Omental fat pad (tissue), 4 donors: ENCODE data around the gene APBB1IP. TPM values are rescaled to one million over a fixed set of nuclear protein-coding genes. Genes with fewer than 3 reads are reported as not detected.
"Not testable (repeated sequence)": the region's sequence is repeated elsewhere in the genome, so short reads cannot be mapped to it uniquely, and the experiment has no call there.

Source experiments
- ATAC-seq: fragments of 150-250 bp; one replicate; pipeline ENCODE4 v1.9.1; 2016; ENCODE audit warnings: mild to moderate bottlenecking, moderate library complexity; ENCODE audit not compliant: low FRiP score
- DNase-seq: peaks from one replicate; pipeline ENCODE4 v3.0.0-alpha.2; 2019; ENCODE audit warnings: low spot score
- CTCF ChIP-seq, 3 donors: fragments of 450-650 bp; IDR thresholded peaks; one replicate each; pipeline ENCODE4 v1.5.1; 2016 to 2017; ENCODE audit warnings: antibody characterized with exemption in 3 of 3, mild to moderate bottlenecking in 3 of 3, moderate library complexity in 2 of 3
- total RNA-seq, 4 donors: library from RNA; depleted of rRNA; stranded (reverse); fragments of >200 nt; gene quantifications; one replicate each; pipeline ENCODE4 v1.1.0, GENCODE V29; 2016

The APBB1IP gene
- total RNA-seq, 4 donors from 2014 or later: 8.5 to 23.5 (median 20.5) TPM

- ATAC-seq: no peak
- TF ChIP-seq CTCF (IDR thresholded peaks at IDR 0.05): no peak
- no peak for DNase-seq
Measured at GRCh38 chr10:26463986-26464385, 25.8 kb downstream of the APBB1IP start.

DNA sequence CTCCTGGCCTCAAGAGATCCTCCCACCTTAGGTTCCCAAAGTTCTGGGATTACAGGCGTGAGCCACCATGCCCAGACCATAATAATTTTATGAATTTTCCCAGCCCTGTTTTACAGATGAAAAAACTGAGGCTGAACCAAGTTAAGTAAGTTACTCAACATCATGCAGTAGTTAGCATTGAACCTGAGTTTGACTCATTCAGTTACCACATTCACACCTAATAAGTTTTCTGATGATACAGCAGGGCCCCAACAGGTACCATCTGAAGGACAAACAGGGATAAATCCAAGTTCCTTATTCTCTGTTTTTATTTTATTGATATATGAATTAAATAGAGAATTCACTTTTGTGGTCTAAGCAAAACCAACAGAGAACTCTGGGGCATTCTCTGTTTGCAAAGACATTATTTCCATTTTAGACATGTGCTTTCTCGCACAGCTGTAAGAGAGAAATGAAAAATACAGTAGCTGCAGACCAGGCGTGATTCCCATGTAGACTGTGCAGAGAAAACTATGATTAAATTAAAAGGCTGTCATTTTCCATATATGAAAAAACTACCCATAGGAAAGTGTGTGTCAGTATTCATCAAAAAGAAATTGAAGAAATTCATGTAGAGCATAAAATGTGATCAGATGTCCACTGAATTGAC is 26.6 kb downstream of the APBB1IP start:
- DNase-seq (no peak), ATAC-seq (no peak)
- no peak for TF ChIP-seq CTCF (IDR thresholded peaks at IDR 0.05)

DNA sequence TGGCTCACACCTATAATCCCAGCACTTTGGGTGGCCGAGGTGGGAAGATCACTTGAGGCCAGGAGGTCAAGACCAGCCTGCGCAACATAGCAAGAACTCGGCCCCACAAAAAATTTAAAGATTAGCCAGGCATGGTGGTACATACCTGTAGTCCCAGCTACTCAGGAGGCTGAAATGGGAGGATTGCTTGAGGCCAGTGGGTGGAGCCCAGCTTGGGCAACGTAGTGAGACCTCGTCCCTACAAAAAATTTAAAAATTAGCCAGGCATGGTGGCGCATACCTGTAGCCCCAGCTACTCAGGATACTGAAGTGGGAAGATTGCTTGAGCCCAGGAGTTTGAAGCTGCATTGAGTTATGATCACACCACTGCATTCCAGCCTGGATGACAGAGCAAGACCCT is 28.4 kb downstream of the APBB1IP start:
- not testable (repeated sequence) for DNase-seq, ATAC-seq

DNA sequence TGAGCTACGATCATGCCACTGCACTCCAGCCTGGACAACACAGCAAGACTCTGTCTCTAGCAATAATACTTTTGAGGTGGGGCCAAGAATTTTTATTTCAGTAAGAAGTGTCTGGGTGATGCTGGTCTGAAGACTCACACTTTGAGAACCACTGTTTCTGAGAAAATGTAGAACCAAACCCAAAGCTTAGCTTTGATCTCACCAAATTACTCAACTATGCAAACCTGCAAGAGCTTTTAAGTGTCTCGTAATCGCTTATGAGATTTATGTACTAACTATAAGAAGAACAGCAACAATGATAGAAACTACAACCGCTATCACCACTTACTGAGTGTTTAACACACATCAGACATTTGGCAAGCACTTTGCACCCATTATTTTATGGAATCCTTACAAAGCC is 29.5 kb downstream of the APBB1IP start:
- DNase-seq (no peak), ATAC-seq (no peak)
- TF ChIP-seq CTCF (IDR thresholded peaks at IDR 0.05): no peak

- no peak for TF ChIP-seq CTCF (IDR thresholded peaks at IDR 0.05)
- no peak for DNase-seq
- ATAC-seq: peak; percentile 50
Measured at GRCh38 chr10:26468291-26468690, 30.1 kb downstream of the APBB1IP start.

DNA sequence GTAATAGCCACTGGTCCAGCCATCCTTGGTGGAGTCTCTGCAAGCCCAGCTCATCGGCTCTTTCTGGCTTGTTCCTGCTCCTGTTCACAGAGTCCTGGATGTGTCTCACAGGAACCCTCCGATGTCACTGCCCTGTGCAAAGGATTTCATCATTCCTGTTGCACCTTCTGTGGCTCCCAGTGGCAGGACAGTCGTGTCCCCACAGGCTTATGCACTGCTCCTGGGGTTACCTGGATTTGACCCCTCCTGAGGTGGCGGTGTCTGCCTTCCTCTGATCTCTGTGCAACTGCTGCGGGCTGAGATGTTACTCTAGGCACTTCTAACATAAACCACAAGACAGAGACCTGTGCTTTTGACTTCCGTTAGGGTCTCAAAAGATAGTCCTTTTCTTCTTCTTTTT is 30.6 kb downstream of the APBB1IP start:
- ATAC-seq: no peak
- no peak for DNase-seq
- TF ChIP-seq CTCF (IDR thresholded peaks at IDR 0.05): no peak

GRCh38 chr10:26472492-26472778 is 34.3 kb downstream of the APBB1IP start:
- no peak for TF ChIP-seq CTCF (IDR thresholded peaks at IDR 0.05)
- no peak for DNase-seq
- no peak for ATAC-seq

DNA sequence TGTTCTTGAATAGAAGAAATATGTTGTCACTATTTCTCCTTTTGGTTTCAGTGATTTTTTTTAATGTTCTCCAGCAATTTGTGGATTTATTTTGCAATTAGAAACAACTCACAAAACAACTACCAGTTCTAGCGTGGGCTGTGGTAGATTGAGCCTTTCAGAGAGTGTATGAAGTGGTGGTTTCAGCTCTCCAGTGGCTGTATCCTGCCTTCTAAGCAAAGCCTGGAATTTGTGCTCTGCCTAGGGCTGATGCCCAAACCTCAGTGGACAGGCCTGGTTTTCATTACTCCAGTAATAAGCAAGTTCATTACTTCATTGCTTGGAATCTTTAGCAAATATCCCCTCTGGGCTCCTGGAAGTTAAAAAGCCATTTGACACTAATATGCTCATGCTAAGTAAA is 35.9 kb downstream of the APBB1IP start:
- no peak for DNase-seq
- ATAC-seq: no peak

DNA sequence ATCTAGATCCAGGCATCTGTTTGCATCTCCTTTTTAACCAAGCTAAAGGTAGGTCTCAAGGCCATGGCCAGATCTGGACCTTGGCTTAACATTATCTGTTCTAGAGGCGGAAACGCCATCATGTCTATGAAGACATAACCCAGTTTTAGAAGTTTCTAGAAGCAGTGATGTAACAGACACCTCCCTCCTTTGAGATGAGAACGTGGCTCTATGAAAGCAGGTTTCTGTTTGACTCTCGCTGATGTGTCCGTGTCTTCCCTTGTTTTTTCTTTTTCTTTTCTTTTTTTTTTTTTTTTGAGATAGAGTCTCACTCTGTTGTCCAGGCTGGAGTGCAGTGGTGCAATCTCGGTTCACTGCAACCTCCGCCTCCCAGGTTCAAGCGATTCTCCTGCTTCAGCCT is 36.7 kb downstream of the APBB1IP start:
- not testable (repeated sequence) for DNase-seq, ATAC-seq

More for the DNA sequence above, 35.9 kb downstream of the APBB1IP start:
- TF ChIP-seq CTCF (IDR thresholded peaks at IDR 0.05): no peak
